Measurements from ENCODE around the gene TREM1.

Gene TREM1

GRCh38 chr6:41286544-41287346, at the start of gene TREM1:
TSS of gene TREM1 (minus strand) at chr6:41286682. CDS start at chr6:41286655, 27 bp downstream.
- no peak for DNase-seq (ENCODE audit: low read depth in 2 of 2, low spot score in 1 of 2)

- DNase-seq (ENCODE audit: low read depth in 2 of 2, low spot score in 1 of 2), result no peak
Measured at GRCh38 chr6:41335943-41336342, 49.5 kb upstream of the TREM1 start.

GRCh38 chr6:41335296-41335695, 48.8 kb upstream of the TREM1 start, which contains the start of gene NCR2:
TSS of gene NCR2 (plus strand) at chr6:41335608. CDS start at chr6:41335877, 269 bp downstream.
- DNase-seq (ENCODE audit: low read depth in 2 of 2, low spot score in 1 of 2), result no peak

GRCh38 chr6:41334482-41335040, 48.1 kb upstream of the TREM1 start:
- no peak for DNase-seq (ENCODE audit: low read depth in 2 of 2, low spot score in 1 of 2)

DNA sequence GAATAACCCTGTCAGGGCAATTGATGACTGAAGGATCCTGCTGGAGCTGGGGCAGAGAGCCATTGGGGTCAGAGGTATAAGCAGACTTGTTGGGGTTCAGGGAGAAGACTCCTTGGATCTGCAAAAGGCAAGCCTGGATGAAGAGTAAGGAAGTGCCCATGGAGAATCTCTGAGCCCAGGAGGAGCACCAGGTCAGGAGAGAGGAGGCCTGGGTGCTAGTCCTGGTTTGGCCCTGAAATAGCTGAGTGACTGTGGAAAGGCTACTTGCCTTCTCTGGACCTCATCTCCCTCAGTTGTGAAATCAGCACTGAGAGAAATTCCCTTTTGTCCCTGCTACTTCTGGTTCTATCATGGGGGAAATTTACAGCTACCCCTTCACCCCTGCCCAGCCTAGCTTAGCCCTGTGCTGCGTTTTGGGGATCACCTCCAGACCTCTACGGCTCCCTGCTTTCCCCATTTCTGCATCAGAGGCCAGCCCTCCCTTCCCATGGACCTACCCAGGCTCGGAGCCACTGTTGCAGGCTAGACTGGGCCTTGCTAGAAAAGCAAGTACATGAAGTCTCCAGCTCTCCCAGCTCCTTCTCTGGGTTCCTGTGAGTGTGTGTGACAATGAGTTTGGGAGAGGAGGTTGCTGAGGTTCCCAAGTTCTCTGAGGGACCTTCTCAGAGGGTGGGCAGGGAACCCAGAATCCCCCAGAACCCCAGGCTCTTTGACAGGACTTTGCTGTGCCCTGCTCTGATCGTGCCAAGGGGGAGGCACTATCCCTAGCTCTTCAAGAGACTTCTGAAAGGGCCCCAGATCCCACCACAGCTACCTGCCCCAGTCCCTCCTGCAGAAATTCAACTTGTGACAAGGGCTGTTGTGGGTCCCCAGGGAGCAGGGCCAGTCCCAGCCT, 46.6 kb upstream of the TREM1 start:
- DNase-seq (ENCODE audit: low read depth in 2 of 2, low spot score in 1 of 2), result no peak

- DNase-seq (ENCODE audit: low read depth in 2 of 2, low spot score in 1 of 2), result no peak
Measured at GRCh38 chr6:41332241-41332640, 45.8 kb upstream of the TREM1 start.

DNA sequence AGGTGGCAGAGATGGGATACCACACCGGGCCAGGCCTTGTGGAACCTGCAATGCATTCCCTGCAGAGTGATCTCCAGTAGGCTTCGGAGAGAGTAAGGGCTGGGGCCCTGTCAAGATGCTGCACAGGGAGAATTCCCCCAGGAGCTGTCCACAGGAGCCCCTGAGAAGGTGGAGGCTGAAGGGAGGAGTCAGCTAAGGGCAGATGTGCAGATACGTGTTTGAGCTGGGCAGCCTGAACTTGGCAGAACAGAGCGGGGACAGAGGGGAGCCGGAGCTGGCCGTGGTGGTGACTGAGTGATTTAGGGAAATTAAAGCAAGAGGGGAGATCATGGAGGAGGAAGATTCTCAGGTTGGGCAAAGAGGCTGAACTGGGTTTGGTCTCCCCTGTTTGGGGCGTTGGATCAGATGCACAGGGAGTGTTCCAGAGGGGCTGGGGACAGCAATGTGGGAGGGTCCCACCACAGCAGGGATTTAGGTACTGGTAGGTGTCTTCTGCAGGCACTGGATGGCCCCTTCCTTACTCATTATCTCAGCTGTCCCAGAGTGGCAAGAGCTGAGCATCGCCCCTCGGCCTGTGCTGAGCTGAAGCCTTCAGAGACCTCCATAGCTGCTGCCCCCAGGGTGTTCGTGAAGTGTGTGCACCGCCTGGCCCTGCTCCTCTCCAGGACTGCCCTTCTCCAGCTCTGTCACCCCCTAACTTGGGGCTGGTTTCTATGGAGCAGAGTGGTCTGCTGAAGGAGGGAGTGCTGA, 45.1 kb upstream of the TREM1 start:
- no peak for DNase-seq (ENCODE audit: low read depth in 2 of 2, low spot score in 1 of 2)

GRCh38 chr6:41327177-41327576, 40.7 kb upstream of the TREM1 start:
- DNase-seq (ENCODE audit: low read depth in 2 of 2, low spot score in 1 of 2), result no peak

DNA sequence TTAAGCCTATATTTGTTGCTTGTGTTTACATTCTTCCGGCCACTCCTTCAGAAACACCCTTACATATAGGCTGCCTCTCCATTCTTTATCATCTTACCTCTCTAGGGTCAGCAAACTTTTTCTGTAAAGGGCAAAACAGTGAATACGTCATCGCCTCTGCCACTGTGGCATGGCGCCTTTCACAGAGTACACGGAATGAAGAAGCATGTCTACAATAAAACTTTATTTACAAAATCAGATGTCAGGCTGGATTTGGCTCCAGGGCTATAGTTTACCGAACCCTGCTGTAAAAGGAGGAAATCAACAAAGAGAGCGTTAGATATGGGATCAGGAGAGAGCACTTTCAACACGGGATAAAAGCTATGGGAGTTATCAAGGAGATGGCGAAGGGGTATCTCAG, 39.6 kb upstream of the TREM1 start:
- DNase-seq (ENCODE audit: low read depth in 2 of 2, low spot score in 1 of 2), result no peak

- no peak for DNase-seq (ENCODE audit: low read depth in 2 of 2, low spot score in 1 of 2)
Measured at GRCh38 chr6:41325446-41326066, 39.1 kb upstream of the TREM1 start.

DNA sequence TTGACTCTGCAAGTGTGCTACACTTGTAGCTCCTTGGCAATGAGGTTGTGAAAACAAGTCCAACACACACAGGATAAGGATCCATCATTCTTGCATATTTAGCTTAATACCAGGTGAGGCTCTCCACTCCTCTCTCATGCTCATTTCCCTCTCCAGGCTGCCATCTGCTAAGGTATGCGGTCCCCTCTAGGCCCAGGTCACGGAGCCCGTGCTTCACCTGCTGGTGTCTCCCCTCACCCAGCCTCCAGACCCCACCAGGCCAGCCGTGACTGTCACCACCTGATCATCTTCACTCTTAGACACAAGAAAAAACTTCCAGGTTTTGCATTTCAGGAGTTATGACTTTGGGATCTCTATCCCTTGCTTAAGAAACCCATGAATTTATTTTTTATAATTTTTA, 34.7 kb upstream of the TREM1 start:
- DNase-seq (ENCODE audit: low read depth in 2 of 2, low spot score in 1 of 2), result no peak

DNA sequence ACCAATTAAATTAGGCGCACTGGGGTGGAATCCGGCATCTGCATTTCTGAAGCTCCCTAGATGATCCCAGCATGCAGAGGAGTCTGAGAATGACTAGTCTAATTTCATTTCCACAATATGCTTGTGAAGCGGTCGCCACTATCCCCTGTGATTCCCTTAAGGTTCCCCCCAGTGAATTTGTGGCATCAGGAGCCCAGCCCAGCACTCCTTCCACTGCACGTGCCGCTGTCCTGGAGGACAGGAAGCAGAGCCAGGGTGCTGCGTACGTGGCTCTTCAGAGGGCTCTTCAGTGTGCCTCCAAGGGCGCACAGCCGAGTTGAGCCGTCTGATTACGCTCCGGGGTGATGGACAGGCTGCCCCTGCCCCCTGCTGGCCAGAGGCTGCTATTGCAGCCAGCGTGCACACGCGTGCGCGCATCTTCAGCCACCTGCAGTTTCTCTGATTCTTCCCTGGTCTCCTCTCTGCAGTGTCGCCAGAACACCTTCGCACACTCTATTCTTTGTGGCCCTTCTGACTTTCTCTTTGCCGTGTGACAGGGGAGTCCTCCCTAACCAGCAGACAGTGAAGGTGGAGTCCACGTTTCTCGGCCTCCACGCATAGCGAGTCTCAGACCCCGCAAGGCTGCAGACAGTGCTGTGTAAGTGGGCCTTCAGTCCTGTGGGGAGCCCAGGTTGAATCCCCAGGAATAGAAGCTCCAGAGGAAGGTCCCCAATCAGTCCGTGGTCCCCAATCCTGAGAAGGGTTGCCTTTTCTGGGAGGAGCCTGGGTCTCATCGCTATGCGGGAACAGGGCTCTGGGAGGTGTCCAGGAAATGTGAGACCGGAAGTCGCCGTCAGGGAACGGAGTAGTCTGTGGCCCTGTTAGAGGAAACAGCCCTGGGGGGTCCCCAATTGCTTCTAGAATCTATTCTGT, 32.4 kb upstream of the TREM1 start:
- DNase-seq (ENCODE audit: low read depth in 2 of 2, low spot score in 1 of 2), result peak; percentile 46 to 59

DNA sequence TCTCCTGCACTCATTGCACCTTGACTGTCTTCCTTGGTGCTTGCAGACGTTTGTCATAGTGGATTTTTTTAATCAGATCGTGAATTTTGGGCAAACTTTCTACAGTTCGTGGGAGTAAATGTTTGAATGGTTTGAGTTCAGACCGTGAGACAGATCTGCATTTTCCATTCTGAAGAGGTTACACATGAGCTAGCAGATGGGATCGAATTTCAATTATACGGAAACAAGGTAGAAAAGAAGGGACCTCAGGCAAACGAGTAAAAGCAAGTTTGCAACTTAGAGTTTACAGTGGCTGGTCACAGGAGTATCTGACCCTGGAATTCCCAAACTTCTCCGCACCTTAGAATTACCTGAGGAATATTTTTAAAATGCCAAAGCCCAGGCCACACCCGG, 31.8 kb upstream of the TREM1 start:
- DNase-seq (ENCODE audit: low read depth in 2 of 2, low spot score in 1 of 2), result no peak

GRCh38 chr6:41315943-41316620, 29.6 kb upstream of the TREM1 start:
- no peak for DNase-seq (ENCODE audit: low read depth in 2 of 2, low spot score in 1 of 2)

DNA sequence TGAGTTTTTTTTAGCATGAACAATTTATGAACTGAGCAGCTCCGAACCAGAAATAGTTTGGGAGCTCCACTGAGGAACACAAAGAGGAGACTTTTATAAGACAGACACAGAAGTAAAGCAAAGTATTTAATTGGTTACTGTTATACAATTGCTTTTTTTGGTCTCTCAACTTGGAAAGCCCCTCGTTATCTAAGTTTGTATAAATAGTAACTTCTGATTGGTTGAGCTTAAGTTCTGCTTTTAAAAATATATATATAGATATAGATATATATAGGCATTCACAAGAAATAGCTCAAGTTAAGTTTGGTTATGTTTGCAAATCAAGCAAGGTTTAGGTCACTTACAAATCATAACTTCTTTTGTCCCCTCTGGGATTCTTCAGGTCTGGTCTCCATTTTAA, 28.7 kb upstream of the TREM1 start:
- no peak for DNase-seq (ENCODE audit: low read depth in 2 of 2, low spot score in 1 of 2)

- DNase-seq (ENCODE audit: low read depth in 2 of 2, low spot score in 1 of 2), result no peak
Measured at GRCh38 chr6:41306187-41306854, 19.8 kb upstream of the TREM1 start.

- no peak for DNase-seq (ENCODE audit: low read depth in 2 of 2, low spot score in 1 of 2)
Measured at GRCh38 chr6:41302638-41303037, 16.2 kb upstream of the TREM1 start.

DNA sequence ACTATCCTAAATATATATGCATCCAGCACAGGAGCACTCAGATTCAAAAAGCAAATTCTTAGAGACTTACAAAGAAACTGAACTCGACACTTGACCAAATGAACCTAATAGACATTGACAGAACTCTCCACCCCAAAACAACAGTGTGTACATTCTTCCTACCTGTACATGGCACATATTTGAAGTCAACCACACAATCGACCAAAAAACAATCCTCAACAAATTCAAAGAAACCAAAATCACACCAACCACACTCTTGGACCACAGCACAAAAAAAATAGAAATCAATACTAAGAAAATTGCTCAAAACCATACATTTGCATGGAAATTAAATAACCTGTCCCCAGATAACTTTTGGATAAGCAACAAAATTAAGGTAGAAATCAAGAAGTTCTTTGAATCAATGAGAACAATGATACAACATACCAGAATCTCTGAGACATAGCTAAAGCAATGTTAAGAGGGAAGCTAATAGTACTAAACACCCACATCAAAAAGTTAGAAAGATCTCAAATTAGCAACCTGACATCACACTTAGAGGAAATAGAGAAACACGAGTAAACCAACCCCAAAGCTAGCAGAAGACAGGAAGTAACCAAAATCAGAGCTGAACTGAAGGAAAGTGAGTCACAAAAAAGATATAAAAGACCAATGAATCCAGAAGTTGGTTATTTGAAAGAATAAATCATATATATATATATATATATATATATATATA, 12.5 kb upstream of the TREM1 start:
- no peak for DNase-seq (ENCODE audit: low read depth in 2 of 2, low spot score in 1 of 2)

Data from stimulated activated CD8-positive, alpha-beta memory T cell treated with anti-CD3 and anti-CD28 coated beads, Interleukin-4, amount 100 ng/mL, for 1 hour (primary cell).